CD4-positive, alpha-beta T cell treated with Interferon alpha-2 for 1 hour (primary cell): ENCODE data around the gene CYFIP2.

Experiments
- DNase-seq, 2 donors: peaks; one replicate each; pipeline ENCODE4 v3.0.0-alpha.2; 2020 to 2022

CYFIP2 gene

DNA sequence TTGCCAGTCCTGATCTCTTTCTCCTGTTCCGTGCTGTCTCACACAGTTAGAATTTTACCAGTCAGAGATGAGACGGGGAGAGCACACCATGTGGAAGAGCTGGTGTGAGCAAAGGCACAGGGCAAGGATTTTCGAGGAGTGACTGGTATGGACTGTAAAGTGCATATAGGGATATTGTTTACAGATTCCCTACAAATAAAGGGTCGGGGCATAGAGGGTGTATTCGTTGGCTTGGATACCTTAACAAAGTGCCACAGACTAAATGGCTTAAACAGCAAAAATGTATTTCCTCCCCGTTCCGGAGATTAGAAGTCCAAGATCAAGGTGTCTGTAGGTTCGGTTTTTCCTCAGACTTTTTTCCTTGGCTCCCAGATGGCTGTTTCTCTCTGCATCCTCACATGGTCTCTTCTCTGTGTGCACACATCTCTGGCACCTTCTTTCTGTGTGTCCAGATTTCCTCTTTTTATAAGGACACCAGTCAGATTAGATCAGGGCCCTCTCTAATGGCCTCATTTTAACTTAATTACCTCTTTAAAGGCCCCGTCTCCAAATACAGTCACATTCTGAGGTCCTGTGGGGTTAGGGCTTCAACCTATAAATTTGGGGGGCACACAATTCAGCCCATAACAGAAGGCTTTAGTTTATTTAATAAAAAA, 23.4 kb downstream of the CYFIP2 start:
- DNase-seq: no peak

DNA sequence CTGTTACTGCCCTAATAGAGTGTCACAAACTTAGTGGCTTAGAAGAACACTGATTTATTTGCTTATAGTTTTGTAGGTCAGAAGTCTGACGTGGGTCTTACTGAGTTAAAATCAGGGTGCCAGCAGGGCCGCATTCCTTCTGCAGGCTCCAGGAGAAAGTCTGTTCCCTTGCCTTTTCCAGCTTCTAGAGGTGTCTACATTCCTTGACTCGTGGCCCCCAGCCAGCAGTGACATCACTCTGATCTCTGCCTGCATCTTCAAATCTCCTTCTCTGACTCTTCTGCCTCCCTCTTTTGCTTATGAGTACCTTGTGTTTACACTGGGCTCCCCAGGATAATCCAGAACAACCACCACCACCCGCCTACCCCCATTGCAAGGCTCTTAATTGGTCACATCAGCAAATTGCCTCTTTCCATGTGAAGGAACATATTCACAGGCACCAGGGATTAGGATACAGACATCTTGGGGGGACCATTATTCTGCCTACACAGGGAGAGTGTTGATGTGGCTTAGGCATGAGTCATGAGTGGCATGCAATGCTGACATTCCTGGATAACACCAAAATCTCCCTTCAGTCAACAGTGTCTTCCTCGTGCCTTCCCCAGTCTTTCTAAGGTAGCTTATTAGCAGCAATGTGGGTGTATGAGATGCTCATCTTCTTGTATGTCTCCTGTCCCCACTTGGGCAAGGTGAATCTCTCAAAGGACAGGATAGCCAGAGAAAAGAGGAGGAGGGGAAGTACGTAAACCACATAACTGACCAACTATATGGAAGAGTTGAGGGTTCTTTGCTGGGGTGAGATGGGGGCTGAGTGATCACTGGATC, 24.4 kb downstream of the CYFIP2 start:
- DNase-seq: no peak

DNA sequence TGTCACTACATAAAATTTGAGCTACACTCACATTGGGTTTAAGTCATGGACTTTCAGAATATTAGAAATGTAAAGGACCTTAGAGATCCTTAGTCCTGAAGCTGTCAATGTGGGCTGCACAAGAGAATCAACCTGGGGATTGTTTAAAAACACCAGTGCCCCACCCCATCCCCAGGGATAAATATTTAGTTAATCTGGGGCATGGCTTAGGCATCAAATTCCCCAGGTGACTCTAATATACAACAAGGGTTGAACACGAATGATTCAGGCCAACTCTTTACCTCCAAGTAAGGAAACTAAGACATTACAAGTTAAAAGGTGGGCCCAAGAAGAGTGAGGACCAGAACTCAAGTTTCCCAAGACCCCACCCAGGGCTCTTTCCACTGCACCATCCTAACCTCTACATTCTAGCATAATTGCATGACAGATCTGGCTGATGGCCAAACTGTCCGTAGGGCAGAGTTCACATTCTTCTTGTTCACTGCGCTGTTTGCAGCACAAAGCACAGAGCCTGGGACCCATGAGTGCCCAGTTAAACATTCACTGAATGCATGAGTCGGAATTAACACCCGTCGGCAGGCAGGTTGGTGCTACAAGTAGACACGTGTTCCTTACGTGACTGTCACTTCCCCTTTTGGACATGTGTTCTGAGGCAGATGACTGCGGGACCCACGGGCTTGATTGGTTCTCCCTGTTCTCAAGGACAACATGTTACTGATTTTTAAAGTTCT, 25.2 kb downstream of the CYFIP2 start:
- DNase-seq: peak in 1 of 2 donors; percentile 50

DNA sequence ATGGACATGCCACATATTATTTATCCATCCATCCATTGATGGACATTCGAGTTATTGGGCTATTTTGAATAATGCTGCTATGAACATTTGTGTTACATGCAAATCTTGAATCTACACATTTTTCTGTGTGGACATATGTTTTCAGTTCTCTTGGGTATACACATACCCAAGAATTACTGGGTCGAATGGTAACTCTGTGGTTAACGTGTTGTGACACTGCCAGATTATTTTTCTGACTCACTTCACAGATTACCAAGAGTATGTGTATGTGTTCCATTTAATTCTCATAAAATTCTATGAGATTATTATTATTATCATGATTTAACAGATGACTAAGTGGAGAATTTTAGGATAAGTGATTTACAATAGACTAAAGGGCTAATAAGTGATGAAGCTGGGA, 26.7 kb downstream of the CYFIP2 start:
- DNase-seq: no peak

DNA sequence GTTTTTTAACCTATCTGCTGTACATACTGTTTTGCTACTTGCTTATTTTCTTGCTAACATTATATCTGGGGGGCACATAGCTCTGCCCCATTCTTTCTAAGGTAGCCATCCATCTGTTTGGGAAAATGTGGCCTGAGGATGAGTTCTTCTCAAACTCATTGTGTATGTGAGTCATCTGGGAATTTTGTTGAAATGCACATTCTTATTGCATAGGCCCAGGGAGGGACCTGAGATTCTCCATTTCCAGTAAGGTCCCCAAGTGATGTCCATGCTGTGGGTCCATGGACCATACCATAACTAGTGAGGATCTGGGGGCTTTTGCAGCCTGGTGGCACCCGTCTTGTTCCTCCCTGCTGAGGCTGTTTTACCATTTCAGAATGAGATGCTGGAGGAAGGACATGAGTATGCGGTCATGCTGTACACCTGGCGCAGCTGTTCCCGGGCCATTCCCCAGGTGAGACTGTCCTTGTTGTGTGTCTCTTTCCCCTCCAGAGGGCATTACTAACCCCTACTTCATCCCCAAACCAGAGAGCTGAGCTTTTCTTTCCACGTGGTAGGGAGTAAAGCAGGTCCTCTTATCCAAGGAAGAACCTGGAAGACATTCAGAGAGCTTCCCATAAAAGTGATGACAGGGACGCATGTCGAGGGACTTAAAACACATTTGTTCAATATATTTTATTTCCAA, 28.6 kb downstream of the CYFIP2 start:
- DNase-seq: no peak

DNA sequence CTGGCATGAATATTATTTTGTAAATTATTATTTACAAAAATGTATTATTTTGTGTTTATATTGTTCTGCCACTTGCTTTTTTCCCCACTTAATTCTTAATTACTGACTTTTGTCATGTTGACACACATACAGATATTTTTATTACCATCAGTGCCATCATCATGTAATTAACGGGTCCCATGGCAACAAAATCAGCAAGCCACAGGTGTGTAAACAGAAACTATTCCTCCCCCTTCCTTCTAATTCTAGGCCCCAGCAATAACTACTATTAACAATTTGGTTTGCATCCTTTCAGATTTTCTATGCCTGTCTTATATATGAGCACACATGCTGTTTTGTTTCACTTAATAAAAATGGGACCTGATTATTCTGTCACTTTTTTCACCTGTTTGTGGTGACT, 29.3 kb downstream of the CYFIP2 start:
- no peak for DNase-seq

DNA sequence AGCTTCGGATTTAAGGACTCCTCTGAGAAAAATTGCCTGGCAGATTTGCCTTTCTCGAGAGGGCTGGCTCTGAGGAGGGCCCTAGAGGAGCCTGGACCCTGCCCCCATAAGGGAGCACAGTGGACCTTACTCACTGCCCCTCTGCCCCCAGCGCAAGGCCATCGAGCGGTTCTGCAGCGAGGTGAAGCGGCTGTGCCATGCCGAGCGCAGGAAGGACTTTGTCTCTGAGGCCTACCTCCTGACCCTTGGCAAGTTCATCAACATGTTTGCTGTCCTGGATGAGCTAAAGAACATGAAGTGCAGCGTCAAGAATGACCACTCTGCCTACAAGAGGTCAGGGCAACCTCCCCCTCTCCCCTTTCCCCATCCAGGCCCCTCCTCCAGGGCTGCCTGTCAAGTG, 34.6 kb downstream of the CYFIP2 start:
- DNase-seq: no peak

DNA sequence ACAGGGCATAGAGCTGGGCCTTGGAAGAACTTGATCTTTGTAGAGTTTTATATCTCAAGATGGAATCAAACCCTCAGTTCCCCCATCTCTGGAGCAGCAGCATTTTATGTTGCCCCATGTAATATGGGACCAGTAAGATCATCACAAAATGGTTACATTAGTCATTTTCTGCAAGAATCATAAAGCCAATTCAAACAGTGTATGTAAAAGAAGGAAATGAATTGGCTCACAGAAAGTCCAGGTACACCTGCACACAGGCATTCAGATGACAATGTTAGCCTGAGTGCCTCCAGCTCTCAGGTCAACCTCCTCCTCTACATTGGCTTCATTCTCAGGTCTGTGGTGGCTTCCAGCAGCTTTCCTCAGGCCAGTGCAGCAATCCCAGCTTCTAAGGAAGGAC, 35.1 kb downstream of the CYFIP2 start:
- no peak for DNase-seq

DNA sequence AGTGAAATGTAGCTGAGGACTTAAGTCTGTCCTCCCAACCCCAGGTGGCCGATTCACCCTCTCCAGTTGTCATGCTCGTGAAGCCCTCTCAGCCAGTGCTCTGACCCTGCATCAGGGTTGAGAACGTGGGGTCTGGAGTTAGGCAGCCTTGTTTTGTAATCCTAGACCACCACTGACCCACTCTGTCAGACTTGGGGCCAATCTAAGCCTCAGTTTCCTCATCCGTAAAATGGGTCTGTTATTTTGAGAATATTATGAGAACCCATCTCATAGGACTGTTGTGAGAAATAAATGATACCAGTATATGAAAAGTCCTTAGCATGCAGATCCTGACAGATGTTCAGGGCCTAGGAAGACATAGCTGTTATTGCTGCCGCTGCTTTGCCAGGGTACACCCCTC, 37.1 kb downstream of the CYFIP2 start:
- DNase-seq: no peak

DNA sequence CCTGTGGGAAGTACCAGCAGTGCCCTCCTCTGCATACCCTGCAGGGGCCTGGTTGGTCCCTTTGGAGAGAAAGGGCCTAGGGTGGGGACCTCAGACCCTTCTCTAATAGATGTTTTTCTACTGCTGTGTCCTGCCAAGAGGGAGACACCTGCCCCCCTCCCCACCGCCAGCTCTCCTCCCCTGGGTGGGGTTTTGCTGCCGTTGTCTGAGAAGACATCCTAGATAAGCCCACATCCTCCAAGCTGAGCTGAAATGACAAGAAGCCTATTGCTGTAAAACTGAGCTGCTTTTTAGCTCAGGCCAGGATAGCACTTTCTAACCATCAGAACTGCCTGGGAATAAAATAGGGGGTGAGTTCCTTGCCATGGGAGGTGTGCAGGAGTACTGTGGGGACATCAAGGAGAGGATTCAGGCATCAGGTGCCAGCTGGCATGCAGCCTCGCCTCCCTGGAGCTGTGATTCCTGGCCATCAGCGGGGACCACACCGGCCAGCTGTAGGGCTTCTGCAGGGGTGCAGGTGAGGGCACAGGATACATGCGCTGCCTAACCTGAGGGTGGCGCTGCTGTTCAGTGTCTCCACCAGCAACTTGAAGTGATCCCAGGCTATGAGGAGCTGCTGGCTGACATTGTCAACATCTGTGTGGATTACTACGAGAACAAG, 37.9 kb downstream of the CYFIP2 start:
- peak; percentile 44 to 65 for DNase-seq

DNA sequence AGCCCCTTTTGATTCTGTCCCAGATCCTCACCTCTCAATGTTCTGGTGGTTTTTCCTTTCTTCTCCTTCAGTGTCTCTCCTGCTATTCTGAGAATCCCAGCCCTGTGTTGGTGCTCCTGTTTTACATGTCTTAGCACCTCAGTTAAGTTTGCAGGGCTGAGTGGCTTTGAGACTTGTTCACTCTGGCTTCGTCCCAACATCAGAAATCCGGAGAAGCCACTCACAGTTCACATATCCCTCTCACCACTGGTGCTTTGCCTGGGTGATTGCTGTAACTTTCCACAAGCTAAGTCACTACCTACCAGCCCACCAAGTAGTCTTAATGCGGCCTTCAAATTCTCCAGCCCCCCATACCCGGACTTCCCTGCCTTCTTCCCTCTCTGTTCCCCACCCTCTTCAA, 40.2 kb downstream of the CYFIP2 start:
- DNase-seq: no peak

DNA sequence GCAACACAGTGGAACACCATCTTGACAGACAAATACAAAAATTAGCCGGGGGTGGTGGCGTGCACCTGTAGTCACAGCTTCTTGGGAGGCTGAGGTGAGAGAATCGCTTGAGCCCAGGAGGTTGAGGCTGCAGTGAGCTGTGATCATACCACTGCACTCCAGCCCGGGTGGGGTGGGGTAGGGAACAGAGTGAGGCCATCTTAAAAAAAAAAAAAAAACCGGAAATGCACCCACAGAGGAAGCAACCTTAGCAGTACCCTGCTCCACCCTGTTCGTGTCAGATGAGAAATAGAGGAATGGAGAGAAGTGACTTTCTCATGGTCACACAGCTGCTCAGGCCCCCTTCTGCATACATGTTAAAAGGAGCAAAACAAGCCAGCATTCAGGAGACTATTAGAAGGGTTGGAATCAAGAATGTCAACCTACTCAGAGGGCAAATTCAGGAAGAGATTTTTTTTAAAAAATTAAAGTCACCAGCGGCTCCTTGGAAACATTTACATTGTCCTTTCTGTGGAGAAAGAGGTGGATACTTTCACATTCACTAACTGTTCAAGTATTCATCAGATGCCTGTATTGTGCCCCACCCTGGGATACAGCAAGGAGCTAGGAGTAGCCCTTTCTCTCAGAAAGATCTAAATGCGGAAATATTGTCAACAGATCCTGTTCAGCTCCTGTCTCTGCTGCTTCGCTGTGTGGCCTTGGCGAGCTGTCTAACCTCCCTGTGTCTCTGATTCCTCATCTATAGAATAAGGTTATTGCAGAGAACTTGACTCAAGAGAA, 41.0 kb downstream of the CYFIP2 start:
- DNase-seq: peak; percentile 20 to 60

DNA sequence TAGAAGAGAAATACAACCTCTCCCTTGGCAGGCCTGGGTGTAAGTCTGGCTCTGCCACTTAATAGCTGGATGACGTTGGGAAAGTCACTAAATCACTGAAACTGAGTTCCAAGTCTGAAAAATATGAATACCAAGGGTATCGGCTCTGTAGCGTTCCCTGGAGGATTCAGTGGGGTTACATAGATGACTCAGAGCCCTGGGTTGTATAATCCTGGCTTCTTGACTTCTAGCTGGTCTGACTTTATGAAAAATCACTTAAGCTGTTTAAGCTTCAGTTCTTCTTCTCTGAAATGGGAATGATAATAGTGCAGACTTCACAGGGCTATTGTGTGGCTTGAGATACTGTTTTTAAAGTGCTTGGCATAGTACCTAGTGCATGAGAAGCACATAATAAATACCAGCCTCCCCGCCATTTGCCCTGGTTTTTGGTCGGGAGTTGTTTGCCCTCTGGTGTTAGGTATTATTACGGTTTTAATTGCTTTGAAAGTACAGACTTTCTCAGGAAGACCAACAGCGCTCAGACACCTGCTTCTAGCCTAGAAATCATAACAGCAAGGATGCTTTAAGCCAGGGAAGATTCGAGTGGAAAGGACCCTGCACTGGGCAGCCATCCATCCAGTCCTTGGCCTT, 43.0 kb downstream of the CYFIP2 start:
- peak in 1 of 2 donors; percentile 44 for DNase-seq

DNA sequence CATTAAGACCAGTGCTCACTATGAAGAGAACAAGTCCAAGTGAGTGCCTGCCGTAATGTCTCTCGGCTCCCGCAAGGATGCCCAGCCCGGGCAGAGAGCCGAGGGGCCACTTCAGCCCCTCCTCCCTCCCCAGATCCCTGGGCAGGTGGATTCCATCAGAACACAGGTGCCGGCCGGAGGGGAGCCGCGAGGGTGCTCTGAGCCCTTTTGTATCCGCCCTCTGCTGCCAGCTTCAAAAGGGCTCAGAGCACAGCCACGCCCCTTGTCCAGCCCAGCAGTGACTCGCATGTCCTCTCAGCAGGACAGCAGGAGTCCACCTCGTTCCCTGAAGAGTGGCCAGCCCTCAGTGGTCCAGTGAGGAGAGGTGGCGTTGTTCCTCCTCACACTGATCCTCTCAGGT, 43.9 kb downstream of the CYFIP2 start:
- DNase-seq: no peak

DNA sequence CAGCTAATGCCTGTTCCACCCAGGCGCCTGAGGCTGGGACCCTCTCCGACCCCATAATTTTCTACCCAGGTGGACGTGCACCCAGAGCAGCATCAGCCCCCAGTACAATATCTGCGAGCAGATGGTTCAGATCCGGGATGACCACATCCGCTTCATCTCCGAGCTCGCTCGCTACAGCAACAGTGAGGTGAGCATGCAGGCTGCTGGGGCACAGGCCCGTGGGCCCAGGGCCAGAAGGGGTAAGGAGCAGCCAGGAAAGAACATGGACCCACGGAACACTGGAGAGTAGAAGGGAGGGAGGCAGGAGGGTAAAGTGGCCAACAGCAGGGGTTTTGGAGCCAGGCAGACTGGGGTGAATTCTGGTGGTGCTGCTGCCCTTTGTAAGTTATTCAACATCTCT, 45.7 kb downstream of the CYFIP2 start:
- DNase-seq: no peak

DNA sequence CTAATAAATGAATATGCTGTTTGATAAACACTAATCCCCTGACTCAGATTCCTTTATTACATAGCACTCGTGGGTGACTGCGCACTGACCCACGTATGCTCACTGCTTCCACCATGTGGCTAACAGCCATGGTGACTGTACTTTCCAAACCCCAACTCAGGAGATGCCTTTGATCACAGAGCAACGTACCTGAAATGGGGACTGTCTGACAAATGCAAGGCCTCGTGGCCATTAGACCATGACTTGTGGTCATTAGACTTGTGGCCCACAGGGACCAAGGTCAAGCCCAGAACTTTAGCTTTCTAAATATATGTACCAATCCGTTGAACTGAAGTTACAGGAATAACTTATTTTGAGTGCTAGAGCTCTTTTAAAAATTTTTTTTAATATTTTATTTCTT, 46.6 kb downstream of the CYFIP2 start:
- DNase-seq: peak; percentile 74 to 81

DNA sequence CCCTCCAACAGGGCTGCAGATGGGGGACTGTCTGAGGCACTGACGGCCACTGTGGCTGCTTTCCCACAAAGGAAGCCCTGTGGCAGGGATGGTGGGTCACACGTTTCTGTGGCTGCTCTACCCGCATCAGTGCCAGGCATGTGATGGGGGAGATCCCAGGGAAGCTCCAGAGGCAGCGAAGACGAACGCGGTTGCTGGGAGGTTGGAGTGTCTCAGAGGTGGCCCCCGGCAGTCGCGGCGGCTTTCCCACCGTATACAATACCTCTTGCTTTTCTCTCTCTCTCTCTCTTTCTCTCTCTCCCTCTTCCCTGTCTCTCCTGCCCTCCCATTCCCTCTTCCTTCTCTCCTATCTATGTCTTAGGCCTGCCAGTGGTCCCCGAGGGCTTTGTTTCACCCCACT, 56.7 kb downstream of the CYFIP2 start:
- DNase-seq: no peak

DNA sequence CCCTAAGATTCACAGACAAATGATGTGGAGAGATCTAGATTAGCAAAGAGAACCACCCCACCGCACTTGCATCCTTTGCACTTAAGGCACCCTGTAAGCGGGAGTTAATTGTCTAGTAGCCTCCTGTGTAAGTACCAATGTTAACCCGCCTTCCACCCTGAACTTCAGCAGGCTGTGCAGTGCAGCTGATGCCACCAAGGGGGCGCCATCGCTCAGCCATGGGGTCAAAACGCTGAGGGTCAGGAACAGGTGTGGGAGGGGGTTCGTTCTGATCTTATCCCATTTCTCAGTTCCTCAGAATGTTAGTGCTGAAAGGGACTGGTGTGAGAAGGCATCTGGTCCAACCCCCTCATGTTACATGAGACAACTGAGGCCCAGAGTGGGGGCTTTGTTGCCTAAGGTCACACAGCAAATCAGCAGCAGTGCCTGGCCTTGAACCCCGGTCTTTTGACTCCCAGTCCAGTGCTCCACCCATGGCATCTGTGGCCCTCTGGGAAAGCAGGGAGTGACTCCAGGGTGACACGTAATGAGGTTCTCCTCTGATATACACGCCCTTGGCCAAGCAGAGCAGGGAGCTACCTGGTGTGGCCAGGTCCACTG, 57.3 kb downstream of the CYFIP2 start:
- no peak for DNase-seq

DNA sequence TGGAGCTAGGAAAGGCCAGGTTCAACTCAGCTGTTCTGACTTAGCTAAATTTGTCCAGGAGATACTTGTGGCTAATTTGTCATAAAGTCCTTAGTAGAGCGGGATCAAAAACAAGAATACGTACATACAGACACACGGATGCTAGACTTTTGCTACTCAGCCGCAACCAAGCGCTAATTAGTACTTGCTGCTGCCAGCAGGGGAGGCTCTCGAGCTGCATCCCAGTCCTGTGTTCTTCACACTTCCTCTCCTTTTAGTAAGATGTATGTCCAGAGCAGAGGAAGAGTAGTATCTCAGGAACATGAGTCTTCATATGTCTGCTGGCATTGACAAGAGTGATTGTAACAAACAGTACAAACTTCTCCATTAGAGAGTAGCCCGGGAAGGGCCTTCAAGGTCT, 58.3 kb downstream of the CYFIP2 start:
- DNase-seq: no peak

DNA sequence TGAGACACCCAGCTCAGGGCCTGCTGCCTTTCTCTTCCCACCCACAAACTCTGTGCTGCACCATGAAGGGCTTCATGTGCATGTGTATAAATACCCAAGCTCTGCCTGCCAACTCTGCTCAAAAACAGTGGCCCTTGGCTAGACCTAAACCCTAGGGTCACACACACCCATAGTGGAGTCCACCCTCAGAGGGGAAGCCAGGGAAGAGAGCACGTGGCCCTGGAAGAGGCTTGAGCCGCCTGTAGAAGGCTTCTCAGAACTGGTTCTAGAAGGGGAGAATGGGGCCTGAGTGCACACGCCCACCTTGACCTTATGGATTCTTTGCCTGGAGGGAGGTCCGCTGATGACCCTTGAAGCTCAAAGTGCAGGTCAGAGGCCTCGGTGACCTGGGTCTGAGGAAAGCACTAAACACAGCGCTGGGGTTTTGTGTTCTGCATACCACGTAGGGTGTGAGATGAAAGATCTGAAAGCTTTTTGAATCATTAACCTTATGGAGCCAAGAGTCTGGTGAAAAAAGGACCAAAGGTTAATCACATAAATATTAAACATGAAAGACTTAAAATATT, 60.6 kb downstream of the CYFIP2 start:
- DNase-seq: no peak

DNA sequence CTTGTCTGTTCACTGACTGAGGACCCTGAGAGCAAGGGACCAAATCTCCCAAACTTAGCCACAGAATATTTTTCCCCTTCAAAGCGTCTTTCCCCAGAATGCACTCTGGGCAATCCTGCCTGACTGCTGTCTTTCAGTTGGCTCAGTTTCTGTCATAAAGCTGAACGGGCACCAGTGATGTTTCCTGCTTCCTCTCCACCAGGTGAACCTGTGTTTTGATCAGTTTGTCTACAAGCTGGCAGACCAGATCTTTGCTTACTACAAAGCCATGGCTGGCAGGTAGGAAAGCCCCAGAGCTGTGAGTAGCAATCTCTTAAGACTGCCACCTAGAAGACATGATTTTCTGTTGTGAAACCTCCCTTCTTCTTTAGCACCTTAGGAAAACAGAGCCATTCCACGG, 61.8 kb downstream of the CYFIP2 start:
- peak in 1 of 2 donors; percentile 38 for DNase-seq
